Endometrial microvascular endothelial cells (primary cell): ENCODE data around the gene LCN15. TPM values are rescaled to one million over a fixed set of nuclear protein-coding genes. Genes with fewer than 3 reads are reported as not detected.
"Not testable (repeated sequence)": the region's sequence is repeated elsewhere in the genome, so short reads cannot be mapped to it uniquely, and the experiment has no call there.

ENCODE experiments used
- in situ Hi-C: cut with HindIII; loops from 2 replicates; pipeline ENCODE4 v1.10.0; 2017; ENCODE audit warnings: low sequenced_read_pairs, low pct_unique_long_range_greater_than_20kb; ENCODE audit errors: inconsistent ontology term
- total RNA-seq: library from RNA; depleted of rRNA; stranded (reverse); fragments of >200 nt; gene quantifications from one replicate; pipeline ENCODE4 v1.2.3, GENCODE V29; 2015; ENCODE audit errors: inconsistent ontology term

The LCN15 gene
- total RNA-seq, 1 donor from 2014 or later: not detected

DNA sequence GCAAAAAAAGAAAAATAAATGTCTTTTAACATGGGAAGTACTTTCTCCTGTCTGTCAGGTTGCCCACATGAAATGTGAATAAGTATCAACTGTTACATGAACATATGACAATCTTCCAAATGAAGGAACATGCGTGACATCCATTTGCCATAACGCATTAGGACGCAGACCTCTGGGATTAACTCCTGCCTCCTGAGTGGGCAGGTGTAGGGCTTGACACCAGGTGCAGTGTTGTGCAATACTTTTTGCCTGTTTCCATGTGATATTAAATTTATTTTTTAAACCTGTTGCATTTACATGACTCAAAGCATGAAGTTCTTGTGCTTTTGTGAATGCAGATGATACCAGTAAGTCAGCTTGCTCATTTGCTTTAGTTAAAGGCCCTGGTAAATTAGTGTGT, 18.1 kb upstream of the LCN15 start:
- in situ Hi-C loops: no loop called here

DNA sequence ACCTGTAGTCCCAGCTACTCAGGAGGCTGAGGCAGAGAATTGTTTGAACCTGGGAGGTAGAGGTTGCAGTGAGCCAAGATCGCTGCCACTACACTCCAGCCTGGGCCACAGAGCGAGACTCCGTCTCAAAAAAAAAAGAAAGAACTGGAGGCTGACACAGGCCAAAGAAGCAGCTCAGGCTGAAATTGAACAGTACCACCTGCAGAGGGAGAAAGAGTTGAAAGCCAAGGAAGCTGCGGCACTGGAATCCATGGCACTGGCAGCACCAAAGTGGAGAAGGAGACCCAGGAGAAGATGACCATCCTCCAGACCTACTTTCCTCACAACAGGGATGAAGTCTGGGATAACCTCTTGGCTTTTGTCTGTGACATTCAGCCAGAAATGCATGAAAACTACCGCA, 15.5 kb upstream of the LCN15 start:
- in situ Hi-C loops: no loop called here

DNA sequence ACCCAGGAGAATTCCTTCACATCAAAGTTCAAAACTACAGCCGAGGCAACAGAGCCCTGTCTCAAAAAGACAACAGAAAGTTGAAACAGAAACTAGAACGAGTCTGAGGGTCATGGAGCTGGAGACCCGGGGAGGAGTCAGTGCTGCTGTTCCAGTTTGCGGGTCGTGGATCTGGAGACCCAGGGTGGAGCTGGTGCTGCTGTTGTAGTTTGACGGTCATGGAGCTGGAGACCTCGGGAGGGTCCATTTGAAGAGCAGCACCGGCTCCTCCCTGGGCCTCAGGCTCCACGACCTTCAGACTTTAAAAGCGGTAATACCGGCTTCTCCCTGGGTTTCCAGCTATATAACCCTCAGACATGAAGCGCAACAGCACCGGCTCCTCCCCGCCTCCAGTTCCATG, 13.0 kb upstream of the LCN15 start:
- in situ Hi-C loops: no loop called here

DNA sequence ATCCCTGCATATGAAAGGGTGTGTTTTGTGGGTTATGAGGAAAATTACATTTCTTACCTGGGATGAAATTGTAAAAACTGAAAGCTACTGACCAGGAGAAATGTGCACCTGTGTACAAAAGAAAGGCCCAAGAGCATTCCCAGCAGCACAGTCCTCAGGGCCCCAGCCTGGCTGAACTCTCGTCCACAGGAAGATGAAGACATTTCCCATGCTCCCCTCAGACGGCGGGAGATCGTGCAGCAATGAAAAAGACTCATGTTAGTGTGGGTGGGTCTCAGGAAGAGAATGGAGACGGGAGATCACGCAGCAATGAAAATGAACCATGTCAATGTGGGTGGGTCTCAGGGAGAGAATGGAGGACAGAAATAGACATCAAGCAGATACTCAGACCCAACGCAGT, 12.6 kb upstream of the LCN15 start:
- in situ Hi-C loops: no loop called here

DNA sequence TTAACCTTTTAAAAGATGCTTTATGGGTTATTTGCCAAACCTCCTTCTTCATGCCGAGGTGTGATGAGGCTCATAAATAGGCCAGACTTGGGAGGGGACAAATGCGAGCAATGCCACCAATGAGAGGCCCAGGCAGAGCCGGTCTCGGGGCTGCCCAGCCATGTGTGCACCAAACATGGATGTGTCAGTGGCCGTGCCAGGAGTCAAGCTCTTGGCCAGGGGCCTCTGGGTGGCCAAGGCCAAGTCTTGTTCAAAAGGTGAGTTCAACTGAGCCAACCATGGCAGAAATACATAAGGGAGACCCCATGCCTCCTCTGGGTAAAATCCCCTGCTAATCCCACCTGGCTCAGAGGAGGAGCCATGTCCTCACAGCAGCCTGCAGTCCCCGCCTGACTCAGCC, 10.9 kb upstream of the LCN15 start:
- in situ Hi-C loops: no loop called here

DNA sequence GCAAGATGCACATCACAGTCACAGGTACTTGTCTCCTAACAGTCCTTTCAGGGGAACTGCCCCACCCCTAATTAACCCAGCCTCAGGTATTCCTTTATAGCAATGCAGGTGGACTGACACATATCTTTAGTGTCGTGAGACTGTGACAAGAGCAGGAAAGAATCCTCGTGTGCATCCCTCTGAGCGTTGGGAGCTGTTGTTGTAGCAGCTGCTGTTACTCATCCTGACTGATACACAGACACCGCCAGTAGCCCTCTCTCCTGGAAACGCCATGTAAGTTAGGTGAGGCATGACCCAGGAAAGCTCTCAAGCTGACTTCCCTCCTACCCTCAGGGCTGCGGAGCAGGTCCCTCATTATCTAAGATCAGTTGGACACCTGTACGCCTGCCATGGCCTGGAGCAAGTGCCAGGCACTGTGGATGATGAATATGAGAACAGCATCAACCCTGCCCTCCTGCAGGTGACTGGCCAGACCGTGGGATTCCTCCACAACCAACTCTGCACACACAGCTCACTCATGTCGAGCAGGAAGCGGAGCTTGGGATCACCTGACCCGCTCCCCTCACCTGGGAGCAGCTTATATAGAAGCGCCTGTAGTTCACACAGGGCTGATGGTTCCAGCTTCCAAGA, 10.2 kb upstream of the LCN15 start:
- in situ Hi-C loops: no loop called here

DNA sequence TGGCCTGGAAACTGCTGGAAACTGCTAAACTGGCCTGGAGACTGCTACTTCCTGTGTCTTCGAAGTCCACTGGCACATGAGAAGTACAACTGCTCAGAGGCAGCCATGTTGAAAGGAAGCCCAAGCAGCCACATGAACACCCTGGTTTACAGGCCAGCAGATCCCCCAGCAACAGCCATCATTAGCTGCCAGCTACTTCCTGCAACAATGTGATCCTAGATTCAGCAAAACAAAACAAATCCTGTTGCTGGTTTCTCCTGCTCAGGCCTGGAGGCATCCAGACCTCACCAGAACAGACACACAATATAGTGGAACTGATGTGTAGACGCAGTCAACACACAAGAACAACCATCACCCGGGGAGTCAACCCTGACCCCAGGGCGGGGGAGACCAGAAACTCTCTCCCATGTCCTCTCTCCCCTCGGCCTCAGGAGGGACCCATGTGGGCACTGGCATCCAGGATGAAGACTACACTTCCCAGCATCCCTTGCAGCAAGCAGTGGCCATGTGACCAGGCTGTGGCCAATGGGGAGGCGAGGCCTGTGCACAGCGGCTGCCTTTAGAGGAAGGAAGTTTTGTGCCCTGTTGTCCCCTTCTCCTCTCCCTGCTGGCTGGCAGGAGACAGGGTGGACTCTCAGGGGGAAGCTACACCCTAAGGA, 9.2 kb upstream of the LCN15 start:
- in situ Hi-C loops: no loop called here

DNA sequence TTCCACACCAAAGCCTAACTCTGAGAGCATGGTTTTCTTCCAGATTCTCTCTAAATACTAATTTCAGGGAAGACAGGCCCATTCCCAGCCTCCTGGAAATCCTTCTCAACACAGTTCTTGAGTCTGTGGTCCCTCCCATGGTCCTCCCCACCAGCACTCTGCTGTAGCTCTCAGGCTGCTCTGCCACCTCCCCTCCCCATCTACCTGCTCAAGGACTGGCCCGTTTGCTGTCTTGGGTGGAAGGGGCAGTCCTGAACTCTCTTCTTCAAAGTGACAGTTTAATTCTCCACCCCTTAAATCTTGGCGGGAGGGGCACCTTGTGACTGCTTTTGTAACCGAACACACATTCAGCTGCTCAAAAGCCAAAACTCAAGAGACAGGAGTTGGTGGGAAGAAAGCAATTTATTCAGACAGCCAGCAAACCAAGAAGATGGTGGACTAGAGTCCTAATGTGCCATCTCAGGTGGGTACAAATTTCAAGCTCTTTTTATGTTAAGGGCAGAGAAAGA, 7.6 kb upstream of the LCN15 start:
- in situ Hi-C loops: no loop called here

DNA sequence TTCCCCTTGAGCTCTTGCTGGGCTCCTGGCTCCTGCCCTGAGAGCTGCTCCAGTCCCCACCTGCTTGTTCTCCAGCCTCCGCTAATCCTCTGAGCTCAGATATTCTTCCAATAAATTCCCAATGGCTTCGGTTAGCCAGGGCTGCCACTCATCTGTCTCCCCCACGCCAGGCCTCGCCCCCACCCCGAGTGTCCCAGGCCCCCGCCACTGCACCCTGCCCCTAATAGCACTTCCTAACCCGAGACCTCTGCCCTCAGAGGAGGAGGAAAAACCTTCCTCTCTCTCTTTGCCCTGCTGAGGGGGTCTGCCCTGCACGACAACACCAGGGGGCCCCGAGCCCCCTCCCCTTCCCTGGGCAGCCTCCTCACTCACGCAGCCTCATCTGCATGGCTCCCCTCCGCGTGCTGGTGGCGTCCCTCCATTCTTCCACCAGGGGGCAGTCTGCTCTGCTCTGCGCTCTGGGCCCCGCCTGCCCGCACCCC, 5.4 kb upstream of the LCN15 start:
- in situ Hi-C loops: no loop called here

DNA sequence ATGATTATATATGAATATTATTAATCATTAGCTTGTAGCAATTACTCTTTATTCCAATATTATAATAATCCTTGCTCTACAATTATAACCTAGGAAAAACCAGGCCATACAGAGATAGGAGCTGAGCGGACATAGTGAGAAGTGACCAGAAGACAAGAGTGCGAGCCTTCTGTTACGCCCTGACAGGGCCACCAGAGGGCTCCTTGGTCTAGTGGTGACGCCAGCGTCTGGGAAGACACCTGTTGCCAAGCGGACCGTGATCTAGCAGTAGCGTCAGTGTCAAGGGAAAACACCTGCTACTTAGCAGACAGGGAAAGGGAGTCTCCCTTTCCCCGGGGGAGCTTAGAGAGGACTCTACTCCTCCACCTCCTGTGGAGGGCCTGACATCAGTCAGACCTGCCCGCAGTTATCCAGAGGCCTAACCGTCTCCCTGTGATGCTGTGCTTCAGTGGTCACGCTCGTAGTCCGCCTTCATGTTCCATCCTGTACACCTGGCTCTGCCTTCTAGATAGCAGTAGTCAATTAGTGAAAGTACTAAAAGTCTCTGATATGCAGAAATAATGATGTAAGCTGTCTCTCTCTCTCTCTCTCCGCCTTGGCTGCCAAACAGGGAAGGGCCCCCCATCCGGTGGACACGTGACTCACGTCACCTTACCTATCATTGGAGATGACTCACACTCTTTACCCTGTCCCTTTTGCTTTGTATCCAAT, 2.2 kb upstream of the LCN15 start:
- in situ Hi-C loops: not testable (repeated sequence)

DNA sequence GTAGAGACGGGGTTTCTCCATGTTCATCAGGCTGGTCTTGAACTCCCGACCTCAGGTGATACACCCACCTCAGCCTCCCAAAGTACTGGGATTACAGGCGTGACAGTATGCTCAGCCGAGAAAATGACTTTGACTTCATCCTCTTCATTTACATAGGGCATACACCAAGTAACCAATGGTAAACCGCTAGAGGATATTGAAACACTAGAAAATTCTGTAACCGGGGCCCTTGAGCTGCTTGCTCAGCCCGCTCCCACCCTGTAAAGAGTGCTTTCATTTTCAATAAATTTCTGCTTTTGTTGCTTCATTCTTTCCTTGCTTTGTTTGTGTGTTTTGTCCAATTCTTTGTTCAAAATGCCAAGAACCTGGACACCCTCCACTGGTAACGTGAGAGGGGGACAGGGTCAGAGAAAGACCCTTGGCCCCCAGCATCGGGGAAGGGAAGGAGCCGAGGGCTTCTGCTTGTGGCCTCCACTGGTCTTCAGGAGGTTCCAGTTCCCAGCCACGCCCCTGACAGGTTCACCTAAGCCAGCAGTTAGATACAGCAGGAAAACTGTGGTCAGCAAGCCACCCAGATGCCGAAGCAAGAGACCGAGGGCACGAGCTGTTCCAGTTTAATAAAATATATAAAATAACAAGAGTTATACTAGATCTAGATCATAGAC, 1.6 kb upstream of the LCN15 start:
- in situ Hi-C loops: not testable (repeated sequence)

DNA sequence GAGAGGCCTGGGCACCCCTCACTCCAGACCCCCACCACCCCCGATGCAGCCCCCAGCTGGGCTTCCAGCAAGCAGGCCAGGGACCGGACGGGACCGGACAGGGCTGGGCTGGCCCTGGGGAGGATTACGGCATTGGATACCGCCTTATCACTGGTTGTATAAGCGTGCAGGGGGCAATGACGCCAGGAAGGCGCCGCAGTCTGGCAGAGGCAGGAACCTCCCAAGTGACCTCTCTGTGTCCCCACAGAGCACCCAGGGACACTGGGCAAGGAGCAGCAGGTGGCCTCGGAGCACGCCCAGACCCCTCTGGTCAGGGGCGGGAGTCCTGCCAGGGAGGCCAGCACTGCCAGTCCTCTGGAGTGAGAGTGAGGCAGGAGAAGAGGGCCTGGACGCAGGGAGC, 723 bp upstream of the LCN15 start:
- in situ Hi-C loops: no loop called here

DNA sequence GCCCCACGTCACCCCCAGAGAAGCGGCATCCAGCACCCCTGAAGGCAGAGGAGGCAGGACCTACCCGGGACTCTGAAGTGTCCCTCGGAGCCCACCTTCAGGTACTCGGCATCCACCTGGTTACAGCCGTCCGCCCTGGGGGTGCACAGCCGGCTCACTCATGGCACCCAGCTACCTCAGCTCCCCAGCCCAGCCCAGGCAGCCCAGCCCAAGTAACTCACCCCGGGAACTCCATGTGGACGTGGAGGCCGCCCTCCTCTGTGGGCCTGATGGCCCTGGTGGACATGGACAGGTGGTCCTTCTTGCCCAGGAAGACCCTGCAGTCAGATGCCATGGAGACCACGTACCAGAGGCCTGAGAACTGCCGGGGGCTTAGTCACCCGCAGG, 676 bp downstream of the LCN15 start:
- in situ Hi-C loops: no loop called here

DNA sequence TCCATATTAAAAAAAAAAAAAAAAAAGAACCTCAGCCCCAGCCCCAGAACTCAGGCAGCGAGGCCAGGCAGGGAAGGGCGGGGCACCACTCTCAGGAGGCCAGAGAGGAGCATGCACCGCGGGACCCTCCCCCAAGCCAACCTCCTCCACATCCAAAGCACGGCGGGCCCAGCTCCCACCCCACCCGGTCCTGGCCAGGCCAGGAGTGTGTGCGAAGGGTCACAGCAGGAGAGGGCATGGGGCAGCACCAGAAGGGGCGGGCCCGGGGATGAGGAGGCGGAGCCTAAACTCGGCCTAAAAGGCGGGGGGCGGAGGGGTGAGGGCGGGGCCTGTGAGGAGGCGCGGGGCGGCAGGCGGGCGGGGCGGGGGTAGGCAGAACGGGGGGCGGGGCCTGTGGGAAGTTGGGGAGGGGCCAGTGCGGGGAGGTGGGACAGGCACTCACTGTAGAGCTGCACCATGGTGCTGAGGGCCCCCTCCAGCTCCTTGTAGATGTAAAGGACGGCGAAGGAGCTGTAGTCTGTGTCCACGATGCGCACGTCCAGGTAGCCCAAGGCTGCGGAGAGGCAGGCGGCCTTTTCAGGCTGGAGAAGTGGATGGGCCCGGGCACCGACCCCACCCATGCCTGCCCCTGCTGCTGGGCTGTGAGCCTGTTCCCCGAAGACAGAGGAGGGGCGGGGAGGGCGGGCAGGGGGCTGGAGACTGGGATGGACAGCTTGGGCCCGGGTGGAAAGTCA, 1.2 kb downstream of the LCN15 start:
- in situ Hi-C loops: no loop called here

DNA sequence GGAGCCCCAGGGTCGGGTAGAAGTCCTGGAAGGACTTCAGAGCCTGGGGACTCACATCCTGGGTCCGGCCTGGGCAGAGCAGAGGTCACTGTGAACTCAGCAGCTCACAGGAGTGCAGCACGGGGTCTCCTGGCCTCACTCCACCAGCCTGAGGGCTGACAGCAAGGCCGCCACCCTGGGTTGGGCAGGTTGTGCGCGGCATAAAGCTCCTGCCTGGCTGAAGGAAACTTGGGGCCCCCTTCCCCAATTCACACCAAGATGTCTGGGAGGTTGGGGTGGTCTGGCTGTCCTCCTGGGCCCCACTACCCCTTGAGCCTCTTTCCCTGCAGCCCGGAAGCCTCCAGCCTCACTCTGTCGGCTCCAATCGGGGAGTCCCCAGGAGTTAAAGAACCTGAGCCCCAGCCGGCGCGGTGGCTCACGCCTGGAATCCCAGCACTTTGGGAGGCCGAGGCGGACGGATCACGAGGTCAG, 2.1 kb downstream of the LCN15 start:
- in situ Hi-C loops: no loop called here

DNA sequence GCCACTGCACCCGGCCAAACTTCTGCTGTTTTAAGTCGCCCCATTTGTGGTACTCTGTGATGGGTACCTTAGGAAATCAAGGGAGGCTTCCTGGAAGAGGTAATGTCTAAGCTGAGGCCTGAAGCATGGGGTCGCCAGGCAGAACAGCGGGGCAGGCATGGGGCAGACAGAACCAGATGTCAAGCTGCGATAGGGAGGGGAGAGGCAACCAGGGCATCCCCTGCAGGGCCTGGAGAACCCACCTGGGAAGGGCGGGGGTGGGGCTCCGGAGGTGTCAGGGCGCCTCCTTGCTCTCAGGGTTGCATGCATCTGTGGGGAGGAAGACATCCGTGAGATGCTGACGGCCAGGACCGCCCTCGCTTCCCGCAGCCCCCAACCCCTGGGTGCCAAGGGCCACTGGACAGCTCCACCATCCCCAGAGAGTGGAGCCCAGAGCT, 2.8 kb downstream of the LCN15 start:
- in situ Hi-C loops: no loop called here

DNA sequence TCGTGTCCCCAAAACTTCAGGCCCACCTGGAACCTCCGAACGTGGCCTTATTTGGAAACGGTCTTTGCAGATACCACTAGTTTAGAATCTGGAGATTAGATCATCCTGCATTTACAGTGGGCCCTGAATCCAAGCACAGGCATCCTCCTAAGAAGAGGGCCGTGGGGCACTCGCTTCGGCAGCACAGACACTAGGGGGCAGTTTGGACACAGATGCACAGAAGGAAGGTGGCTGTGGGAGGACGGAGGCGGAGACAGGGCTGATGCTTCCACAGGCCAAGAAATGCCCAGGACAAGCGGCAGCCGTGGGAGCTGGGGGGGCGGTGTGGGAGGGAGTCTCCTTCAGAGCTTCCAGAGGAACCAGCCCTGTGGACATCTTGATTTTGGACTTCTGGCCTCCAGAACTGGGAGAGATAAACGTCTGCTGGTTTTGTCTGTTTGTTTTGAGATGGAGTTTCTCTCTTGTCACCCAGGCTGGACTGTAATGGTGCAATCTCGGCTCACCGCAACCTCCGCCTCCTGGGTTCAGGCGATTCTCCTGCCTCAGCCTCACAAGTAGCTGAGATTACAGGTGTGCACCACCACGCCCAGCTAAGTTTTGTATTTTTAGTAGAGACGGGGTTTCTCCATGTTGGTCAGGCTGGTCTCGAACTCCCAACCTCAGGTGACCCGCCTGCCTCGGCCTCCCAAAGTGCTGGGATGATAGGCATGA, 3.3 kb downstream of the LCN15 start:
- in situ Hi-C loops: not testable (repeated sequence)

DNA sequence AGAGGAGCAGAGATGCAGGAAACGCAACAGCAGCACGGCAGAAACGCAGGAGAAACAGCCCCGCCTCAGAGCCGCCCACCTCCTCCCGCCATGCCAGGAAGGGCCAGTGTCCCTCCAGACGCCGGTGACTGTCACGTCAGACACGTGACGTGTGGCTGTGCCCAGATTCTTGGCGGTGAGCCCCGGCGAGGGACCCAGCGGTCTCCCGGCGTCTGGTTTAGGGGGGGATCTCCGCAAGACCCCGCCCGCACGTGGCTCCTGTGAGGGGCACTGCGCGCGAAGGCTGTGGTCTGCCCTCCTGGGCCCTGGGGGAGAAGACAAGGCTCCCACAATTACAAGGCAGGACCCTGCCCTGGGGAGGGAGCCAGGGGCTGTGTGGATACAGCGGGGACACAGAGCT, 3.9 kb downstream of the LCN15 start:
- in situ Hi-C loops: no loop called here
